Endothelial cell of hepatic sinusoid (primary cell): ENCODE results near the gene SHISA9.

Experiments used
- in situ Hi-C: cut with HindIII; loops from 2 replicates; pipeline ENCODE4 v1.10.0; 2017; ENCODE audit warnings: low sequenced_read_pairs

The SHISA9 gene

GRCh38 chr16:13244770-13245169 lies 343.4 kb downstream of the SHISA9 start:
- in situ Hi-C loops: no loop called here

- in situ Hi-C loops: no loop called here
Measured at GRCh38 chr16:13245713-13246377, 344.4 kb downstream of the SHISA9 start.

- in situ Hi-C loops: loop anchor here (5.0 to 10.0 kb wide), 2 partner anchors 67 to 250 kb away; no protein-coding TSS in a partner anchor
Measured at GRCh38 chr16:13254998-13255614, 353.7 kb downstream of the SHISA9 start.

- in situ Hi-C loops: no loop called here
Measured at GRCh38 chr16:13262270-13263090, 361.1 kb downstream of the SHISA9 start.

- in situ Hi-C loops: no loop called here
Measured at GRCh38 chr16:13264749-13265552, 363.6 kb downstream of the SHISA9 start.

GRCh38 chr16:13269359-13269758 lies 368.0 kb downstream of the SHISA9 start:
- in situ Hi-C loops: no loop called here

- in situ Hi-C loops: no loop called here
Measured at GRCh38 chr16:13269905-13270528, 368.6 kb downstream of the SHISA9 start.

GRCh38 chr16:13270602-13271001 lies 369.2 kb downstream of the SHISA9 start:
- in situ Hi-C loops: no loop called here

- in situ Hi-C loops: no loop called here
Measured at GRCh38 chr16:13289515-13289914, 388.1 kb downstream of the SHISA9 start.
